Measurements from ENCODE around the gene ZNF385C. TPM values are rescaled to one million over a fixed set of nuclear protein-coding genes. Genes with fewer than 3 reads are reported as not detected.

The ZNF385C gene
- polyA plus RNA-seq, 1 donor (not counting 4 experiments of a cell fraction or from before 2014, with no cell fraction given): 0.09 TPM

- H4K20me1 ChIP-seq (ENCODE audit: control insufficient read depth, extremely low read depth, insufficient read depth, low read length): peaks cover 4% of the 10 kb centered on the region
- H3K4me2 ChIP-seq (ENCODE audit: control insufficient read depth, extremely low read depth, insufficient read depth, low read depth, low read length): no peak overlapping the region
- DNase-seq (ENCODE audit: low read depth, low spot score) (no peak), FAIRE-seq (no peak)
- H3K9me1 ChIP-seq (ENCODE audit: control insufficient read depth, extremely low read depth, insufficient read depth, low read length): no peaks in the 10 kb centered on the region
- no peak overlapping the region for H3K4me3 ChIP-seq (ENCODE audit: control insufficient read depth in 2 of 3, extremely low read depth in 1 of 3, insufficient read depth in 2 of 3, low read depth in 1 of 3, low read length in 3 of 3)
- H3K4me1 ChIP-seq (ENCODE audit: control insufficient read depth, extremely low read depth, insufficient read depth, low read length): peaks cover 14% of the 10 kb centered on the region
- no peak for TF ChIP-seq EZH2 (IDR thresholded peaks at IDR 0.05; ENCODE audit: low read length)
- TF ChIP-seq CTCF (optimal IDR thresholded peaks at IDR 0.05 in 1 of 3, IDR thresholded peaks at IDR 0.05 in 1 of 3, conservative IDR thresholded peaks at IDR 0.05 in 1 of 3; ENCODE audit: extremely low read depth in 1 of 3, insufficient read depth in 2 of 3, low read length in 3 of 3): no peak
- H3K36me3 ChIP-seq (ENCODE audit: control insufficient read depth in 2 of 2, extremely low read depth in 1 of 2, insufficient read depth in 2 of 2, low read length in 2 of 2): peaks cover 29 to 44% of the 10 kb centered on the region in 2 experiments
- H3K79me2 ChIP-seq (ENCODE audit: control insufficient read depth, insufficient read depth, low read length): peaks cover 4% of the 10 kb centered on the region
- H2AFZ ChIP-seq (ENCODE audit: control insufficient read depth, low read length): no peak overlapping the region
- H3K27me3 ChIP-seq (ENCODE audit: control insufficient read depth, extremely low read depth, insufficient read depth, low read length): no peaks in the 10 kb centered on the region
- H3K9ac ChIP-seq (ENCODE audit: control insufficient read depth, extremely low read depth, insufficient read depth, low read length): no peak overlapping the region
- no peaks in the 10 kb centered on the region for H3K9me3 ChIP-seq (ENCODE audit: control insufficient read depth, low read depth, low read length)
- dilution Hi-C loops (cut with MboI; ENCODE audit: extremely low pct_ligation_motif_present, low sequenced_read_pairs): no loop called here
- no peak overlapping the region for H3K27ac ChIP-seq (ENCODE audit: control insufficient read depth, insufficient read depth, low read length)
Measured at GRCh38 chr17:42125565-42125964, 27.3 kb upstream of the ZNF385C start.

- peaks cover 20 to 32% of the 10 kb centered on the region in 2 experiments for H3K36me3 ChIP-seq (ENCODE audit: control insufficient read depth in 2 of 2, extremely low read depth in 1 of 2, insufficient read depth in 2 of 2, low read length in 2 of 2)
- peaks cover 3% of the 10 kb centered on the region for H4K20me1 ChIP-seq (ENCODE audit: control insufficient read depth, extremely low read depth, insufficient read depth, low read length)
- no peaks in the 10 kb centered on the region for H3K27me3 ChIP-seq (ENCODE audit: control insufficient read depth, extremely low read depth, insufficient read depth, low read length)
- H3K9me1 ChIP-seq (ENCODE audit: control insufficient read depth, extremely low read depth, insufficient read depth, low read length): no peaks in the 10 kb centered on the region
- dilution Hi-C loops (cut with MboI; ENCODE audit: extremely low pct_ligation_motif_present, low sequenced_read_pairs): no loop called here
- no peak overlapping the region for H3K27ac ChIP-seq (ENCODE audit: control insufficient read depth, insufficient read depth, low read length)
- no peaks in the 10 kb centered on the region for H3K9me3 ChIP-seq (ENCODE audit: control insufficient read depth, low read depth, low read length)
- no peak overlapping the region for H2AFZ ChIP-seq (ENCODE audit: control insufficient read depth, low read length)
- H3K79me2 ChIP-seq (ENCODE audit: control insufficient read depth, insufficient read depth, low read length): peaks cover 3% of the 10 kb centered on the region
- no peak overlapping the region for H3K4me2 ChIP-seq (ENCODE audit: control insufficient read depth, extremely low read depth, insufficient read depth, low read depth, low read length)
- TF ChIP-seq CTCF (optimal IDR thresholded peaks at IDR 0.05 in 1 of 3, IDR thresholded peaks at IDR 0.05 in 1 of 3, conservative IDR thresholded peaks at IDR 0.05 in 1 of 3; ENCODE audit: extremely low read depth in 1 of 3, insufficient read depth in 2 of 3, low read length in 3 of 3): peak in 1 of 3 experiments; percentile 17
- no peak for TF ChIP-seq EZH2 (IDR thresholded peaks at IDR 0.05; ENCODE audit: low read length)
- DNase-seq (ENCODE audit: low read depth, low spot score) (no peak), FAIRE-seq (no peak)
- peaks cover 19% of the 10 kb centered on the region for H3K4me1 ChIP-seq (ENCODE audit: control insufficient read depth, extremely low read depth, insufficient read depth, low read length)
- H3K9ac ChIP-seq (ENCODE audit: control insufficient read depth, extremely low read depth, insufficient read depth, low read length): no peak overlapping the region
- H3K4me3 ChIP-seq (ENCODE audit: control insufficient read depth in 2 of 3, extremely low read depth in 1 of 3, insufficient read depth in 2 of 3, low read depth in 1 of 3, low read length in 3 of 3): no peak overlapping the region
Measured at GRCh38 chr17:42124256-42124655, 26.0 kb upstream of the ZNF385C start.
